Central memory CD8-positive, alpha-beta T cell (primary cell): ENCODE results near the gene EHD4.

Experiments
- ATAC-seq: fragments of 150-1000 bp; cut with Tn5 transposase; replicated peaks from 2 replicates; pipeline ENCODE4 v1.10.0; 2022; ENCODE audit warnings: mild to moderate bottlenecking, moderate FRiP score, moderate number of reproducible peaks; ENCODE audit not compliant: poor library complexity, severe bottlenecking; ENCODE audit errors: extremely low read depth
- DNase-seq, 2 donors: peaks; one replicate each; pipeline ENCODE4 v3.0.0; 2021; ENCODE audit warnings: low spot score in 2 of 2
- H3K27ac Mint-ChIP-seq: one replicate; pipeline ENCODE4 v1.8.0; 2022; ENCODE audit warnings: low read depth, mild to moderate bottlenecking, moderate library complexity, mixed read lengths
- H3K27me3 Mint-ChIP-seq: one replicate; pipeline ENCODE4 v1.8.0; 2022; ENCODE audit warnings: mixed read lengths
- H3K36me3 Mint-ChIP-seq: one replicate; pipeline ENCODE4 v1.8.0; 2022; ENCODE audit warnings: mild to moderate bottlenecking, moderate library complexity, mixed read lengths; ENCODE audit not compliant: insufficient read depth
- H3K4me1 Mint-ChIP-seq: one replicate; pipeline ENCODE4 v1.8.0; 2022; ENCODE audit warnings: mixed read lengths
- H3K4me3 Mint-ChIP-seq: one replicate; pipeline ENCODE4 v1.8.0; 2022; ENCODE audit warnings: mild to moderate bottlenecking, moderate library complexity, mixed read lengths
- H3K9me3 Mint-ChIP-seq: one replicate; pipeline ENCODE4 v1.8.0; 2022; ENCODE audit warnings: mixed read lengths

EHD4 gene

DNA sequence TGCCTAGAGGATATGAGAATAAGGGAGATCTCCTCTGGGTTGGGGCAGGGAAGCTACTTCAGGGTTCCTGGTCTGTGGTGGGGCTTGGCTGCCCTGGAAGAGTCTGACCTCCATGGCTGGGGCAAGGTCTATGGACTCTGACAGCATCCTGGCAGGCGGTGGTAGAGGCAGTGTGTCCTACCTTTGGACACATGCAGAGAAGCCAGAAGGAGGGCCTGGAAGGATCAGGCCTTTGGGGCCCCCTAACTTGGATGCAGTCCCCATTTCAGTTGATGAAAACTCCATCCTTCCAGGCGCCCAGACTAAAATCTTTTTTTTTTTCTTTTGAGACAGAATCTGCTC is 88.9 kb downstream of the EHD4 start:
- ATAC-seq = no peak
- peaks cover 24% of the 10 kb centered on the region for H3K27me3 Mint-ChIP-seq
- H3K4me3 Mint-ChIP-seq = no peak overlapping the region
- H3K4me1 Mint-ChIP-seq = peaks cover 20% of the 10 kb centered on the region
- H3K27ac Mint-ChIP-seq = no peak overlapping the region
- no peaks in the 10 kb centered on the region for H3K36me3 Mint-ChIP-seq
- no peak for DNase-seq
- no peaks in the 10 kb centered on the region for H3K9me3 Mint-ChIP-seq

GRCh38 chr15:41882689-41883483 is 89.5 kb downstream of the EHD4 start:
- peaks cover 24% of the 10 kb centered on the region for H3K27me3 Mint-ChIP-seq
- H3K27ac Mint-ChIP-seq = no peak overlapping the region
- peaks cover 18% of the 10 kb centered on the region for H3K4me1 Mint-ChIP-seq
- ATAC-seq (peak; percentile 28), DNase-seq (no peak)
- H3K4me3 Mint-ChIP-seq = no peak overlapping the region
- H3K9me3 Mint-ChIP-seq = no peaks in the 10 kb centered on the region
- H3K36me3 Mint-ChIP-seq = no peaks in the 10 kb centered on the region

DNA sequence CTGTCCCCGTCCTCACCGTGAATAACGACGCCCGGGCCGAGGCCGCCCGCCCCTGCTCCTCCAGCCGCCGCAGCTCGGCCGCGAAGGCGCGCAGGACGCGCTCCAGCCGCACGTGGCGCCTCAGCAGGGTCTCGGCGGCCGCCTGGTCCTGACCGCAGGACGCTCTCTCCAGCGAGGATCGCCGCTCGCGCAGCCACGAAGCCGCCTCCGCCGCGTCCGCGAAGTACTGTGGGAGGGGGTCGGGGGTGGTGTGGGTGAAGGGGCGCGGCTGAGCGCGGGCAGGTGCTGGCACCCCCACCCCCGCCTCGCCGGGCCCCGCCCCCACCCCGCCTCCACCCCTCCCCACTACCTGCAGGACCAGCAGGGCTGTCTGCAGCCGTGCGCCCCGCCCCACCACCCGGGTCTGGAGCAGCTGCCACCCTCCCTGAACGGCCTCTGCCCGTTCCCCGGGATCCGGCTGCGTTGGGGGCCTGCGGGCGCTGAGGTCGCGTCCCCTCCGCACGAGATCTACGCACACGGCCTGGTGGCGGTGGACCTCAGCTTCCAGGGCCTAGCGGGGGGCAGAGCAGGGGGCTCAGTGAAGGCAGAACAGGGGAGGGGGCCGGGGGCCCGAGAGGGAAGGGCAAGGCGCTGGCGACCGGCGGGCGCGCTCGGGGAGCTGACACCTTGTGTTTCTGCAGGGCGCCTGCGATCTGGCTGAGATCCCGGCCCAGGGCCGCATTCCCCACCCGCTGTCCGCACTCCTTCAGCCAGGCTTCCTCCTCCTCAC is 90.3 kb downstream of the EHD4 start:
- no peaks in the 10 kb centered on the region for H3K36me3 Mint-ChIP-seq
- H3K27me3 Mint-ChIP-seq = peaks cover 24% of the 10 kb centered on the region
- H3K4me3 Mint-ChIP-seq = no peak overlapping the region
- ATAC-seq (no peak), DNase-seq (no peak)
- H3K27ac Mint-ChIP-seq = no peak overlapping the region
- H3K9me3 Mint-ChIP-seq = no peaks in the 10 kb centered on the region
- peaks cover 12% of the 10 kb centered on the region for H3K4me1 Mint-ChIP-seq

DNA sequence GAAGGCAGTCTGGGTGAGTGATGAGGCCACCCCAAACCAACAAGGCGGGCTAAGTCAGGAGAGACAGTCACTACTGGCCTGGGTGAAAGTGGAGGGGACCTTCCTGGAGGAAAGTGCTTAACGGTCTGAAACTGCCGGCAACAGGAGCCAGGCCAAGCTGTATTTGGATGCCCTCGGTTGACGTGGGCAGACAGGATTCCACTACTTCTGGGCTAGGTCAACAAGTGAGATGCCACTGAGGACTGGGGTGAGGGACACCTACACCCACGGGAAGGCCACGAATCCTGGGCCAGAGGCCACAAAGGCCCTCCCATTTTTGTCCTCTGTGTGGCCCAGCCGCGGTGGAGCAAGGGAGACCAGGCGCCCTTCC is 90.8 kb downstream of the EHD4 start:
- H3K4me3 Mint-ChIP-seq = peak overlapping the region; percentile 56
- H3K27ac Mint-ChIP-seq = peak overlapping the region; percentile 77
- DNase-seq (no peak), ATAC-seq (no peak)
- peaks cover 24% of the 10 kb centered on the region for H3K27me3 Mint-ChIP-seq
- peaks cover 12% of the 10 kb centered on the region for H3K4me1 Mint-ChIP-seq
- no peaks in the 10 kb centered on the region for H3K36me3 Mint-ChIP-seq
- H3K9me3 Mint-ChIP-seq = no peaks in the 10 kb centered on the region

DNA sequence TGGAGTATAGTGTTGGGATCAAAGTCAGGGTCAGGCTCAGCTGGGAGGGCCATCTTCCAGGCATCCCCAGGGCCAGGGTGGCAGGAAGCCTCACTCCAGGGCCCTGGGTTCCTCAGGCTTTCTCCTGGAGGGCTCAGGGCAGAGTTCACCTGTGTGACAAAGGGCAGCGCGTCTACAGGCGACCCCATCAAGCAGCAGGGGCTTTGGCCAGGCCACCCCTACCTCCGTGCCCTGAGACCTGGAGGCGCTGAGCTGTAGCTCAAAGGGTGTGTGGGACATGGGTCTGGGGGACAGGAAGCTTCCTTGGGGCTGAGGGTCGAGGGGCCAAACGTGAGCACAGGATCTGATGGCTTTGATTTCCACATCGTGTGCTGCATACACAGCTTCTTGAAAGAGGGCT is 91.3 kb downstream of the EHD4 start:
- Mint-ChIP-seq H3K9me3 (no peaks in the 10 kb centered on the region), H3K27me3 (peaks cover 24% of the 10 kb centered on the region), H3K36me3 (no peaks in the 10 kb centered on the region), H3K27ac (peak overlapping the region; percentile 77), H3K4me1 (peaks cover 12% of the 10 kb centered on the region), H3K4me3 (peak overlapping the region; percentile 56)
- ATAC-seq = no peak
- no peak for DNase-seq

- ATAC-seq (no peak), DNase-seq (no peak)
- H3K4me3 Mint-ChIP-seq = no peak overlapping the region
- H3K9me3 Mint-ChIP-seq = no peaks in the 10 kb centered on the region
- H3K36me3 Mint-ChIP-seq = no peaks in the 10 kb centered on the region
- H3K4me1 Mint-ChIP-seq = peaks cover 12% of the 10 kb centered on the region
- no peak overlapping the region for H3K27ac Mint-ChIP-seq
- H3K27me3 Mint-ChIP-seq = peaks cover 24% of the 10 kb centered on the region
Observed at GRCh38 chr15:41880156-41880877, 92.0 kb downstream of the EHD4 start.

- DNase-seq (no peak), ATAC-seq (no peak)
- Mint-ChIP-seq H3K27me3 (peaks cover 24% of the 10 kb centered on the region), H3K27ac (peak overlapping the region; percentile 50), H3K4me1 (peaks cover 12% of the 10 kb centered on the region), H3K36me3 (no peaks in the 10 kb centered on the region), H3K4me3 (no peak overlapping the region), H3K9me3 (no peaks in the 10 kb centered on the region)
Observed at GRCh38 chr15:41879321-41879845, 93.0 kb downstream of the EHD4 start.

GRCh38 chr15:41878355-41878699 is 94.0 kb downstream of the EHD4 start:
- Mint-ChIP-seq H3K36me3 (no peaks in the 10 kb centered on the region), H3K4me1 (peaks cover 12% of the 10 kb centered on the region), H3K9me3 (no peaks in the 10 kb centered on the region), H3K4me3 (no peak overlapping the region), H3K27me3 (peaks cover 24% of the 10 kb centered on the region), H3K27ac (no peak overlapping the region)
- DNase-seq (no peak), ATAC-seq (no peak)

DNA sequence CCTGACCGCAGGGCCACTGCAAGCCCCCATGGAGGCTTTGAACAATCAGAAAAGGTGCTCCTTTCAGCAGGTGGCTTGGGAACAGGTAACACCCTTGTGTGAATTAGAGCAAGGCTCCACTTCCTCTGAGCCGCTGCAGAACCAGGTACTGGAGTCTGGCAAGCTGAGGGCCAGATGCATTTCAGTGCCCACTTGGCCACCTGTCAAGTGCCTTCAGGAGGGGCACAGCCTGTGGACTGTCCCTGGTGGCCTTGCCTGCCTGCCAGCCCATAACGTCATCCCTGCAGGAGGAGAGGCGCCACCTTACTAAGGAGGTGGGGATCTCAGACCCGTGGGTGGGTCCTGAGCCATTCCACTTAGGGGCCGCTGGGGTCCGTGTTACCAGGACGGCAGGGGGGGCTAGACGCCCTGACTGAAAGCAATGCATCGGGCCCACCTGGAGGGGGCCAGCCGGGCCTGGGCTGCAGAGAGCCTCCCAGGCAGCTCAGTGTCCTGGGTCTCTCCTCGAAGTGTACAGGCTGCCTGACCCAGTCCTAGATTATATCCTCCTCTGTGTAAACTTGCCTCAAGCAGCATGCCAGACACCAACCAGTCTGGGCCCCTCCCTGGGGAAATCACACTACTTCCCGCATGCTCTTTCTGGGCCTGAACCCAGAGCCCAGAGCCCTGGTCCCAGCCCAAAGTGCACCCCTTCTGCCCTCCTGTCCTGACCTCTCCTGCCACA is 94.6 kb downstream of the EHD4 start:
- Mint-ChIP-seq H3K9me3 (no peaks in the 10 kb centered on the region), H3K4me3 (no peak overlapping the region), H3K27ac (no peak overlapping the region), H3K36me3 (no peaks in the 10 kb centered on the region), H3K4me1 (peaks cover 16% of the 10 kb centered on the region), H3K27me3 (peaks cover 24% of the 10 kb centered on the region)
- no peak for DNase-seq
- ATAC-seq = no peak

DNA sequence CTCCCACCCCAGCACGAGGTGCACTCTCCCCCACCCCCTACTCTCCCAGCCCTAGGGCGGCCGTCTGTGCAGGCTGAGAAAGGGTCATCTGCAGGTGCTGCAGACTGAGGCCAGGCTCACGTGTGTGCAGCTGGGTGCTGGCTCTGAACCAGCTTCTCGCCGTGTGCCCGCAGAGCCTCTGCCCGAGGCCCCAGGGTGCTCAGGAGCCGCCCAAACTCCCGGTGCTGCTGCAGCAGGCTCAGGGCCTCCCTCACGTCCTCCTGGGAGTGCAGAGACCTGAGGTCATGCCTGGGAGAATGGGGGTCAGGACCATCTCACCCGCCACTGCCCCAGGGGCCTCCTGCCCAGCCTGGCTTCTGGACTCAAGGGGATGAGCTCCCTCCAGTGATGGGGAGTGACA is 95.7 kb downstream of the EHD4 start:
- no peak overlapping the region for H3K4me3 Mint-ChIP-seq
- ATAC-seq = no peak
- H3K9me3 Mint-ChIP-seq = no peaks in the 10 kb centered on the region
- H3K27ac Mint-ChIP-seq = no peak overlapping the region
- DNase-seq = no peak
- peaks cover 18% of the 10 kb centered on the region for H3K4me1 Mint-ChIP-seq
- H3K27me3 Mint-ChIP-seq = peaks cover 24% of the 10 kb centered on the region
- H3K36me3 Mint-ChIP-seq = no peaks in the 10 kb centered on the region

- Mint-ChIP-seq H3K9me3 (no peaks in the 10 kb centered on the region), H3K27ac (no peak overlapping the region), H3K4me1 (peaks cover 16% of the 10 kb centered on the region), H3K27me3 (peaks cover 18% of the 10 kb centered on the region), H3K36me3 (no peaks in the 10 kb centered on the region), H3K4me3 (no peak overlapping the region)
- DNase-seq (no peak), ATAC-seq (no peak)
Observed at GRCh38 chr15:41876007-41876406, 96.3 kb downstream of the EHD4 start.

GRCh38 chr15:41874736-41875135 is 97.6 kb downstream of the EHD4 start:
- no peak for DNase-seq
- no peak for ATAC-seq
- H3K27me3 Mint-ChIP-seq = peaks cover 5% of the 10 kb centered on the region
- H3K27ac Mint-ChIP-seq = peak overlapping the region; percentile 68
- no peaks in the 10 kb centered on the region for H3K36me3 Mint-ChIP-seq
- peaks cover 17% of the 10 kb centered on the region for H3K4me1 Mint-ChIP-seq
- H3K4me3 Mint-ChIP-seq = no peak overlapping the region
- H3K9me3 Mint-ChIP-seq = no peaks in the 10 kb centered on the region
